ENCODE data around the gene DNAH10.

The DNAH10 gene

DNA sequence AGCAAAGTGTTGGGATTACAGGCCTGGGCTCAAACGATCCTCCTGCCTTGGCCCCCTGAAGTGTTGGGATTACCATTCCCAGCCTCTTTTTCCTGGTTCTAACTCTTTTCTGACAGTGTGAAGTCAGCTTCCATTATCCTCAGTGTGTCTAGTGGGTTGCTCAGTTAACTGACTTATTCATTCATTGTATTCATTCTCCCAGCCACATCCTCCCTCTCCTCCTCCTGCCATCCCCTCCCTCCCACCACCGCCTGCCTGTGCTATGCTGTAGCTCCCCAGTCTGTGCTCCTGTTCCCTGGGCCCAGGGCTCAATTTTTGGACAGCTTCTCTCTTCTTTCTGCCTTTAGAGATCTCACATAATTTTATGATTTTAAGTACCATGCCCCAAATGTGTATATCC, 30.5 kb upstream of the DNAH10 start:
- no peak for DNase-seq (ENCODE audit: low read depth)
- H3K4me3 ChIP-seq (ENCODE audit: low read depth, low read length), result no peak overlapping the region
- TF ChIP-seq, protein P1, sequence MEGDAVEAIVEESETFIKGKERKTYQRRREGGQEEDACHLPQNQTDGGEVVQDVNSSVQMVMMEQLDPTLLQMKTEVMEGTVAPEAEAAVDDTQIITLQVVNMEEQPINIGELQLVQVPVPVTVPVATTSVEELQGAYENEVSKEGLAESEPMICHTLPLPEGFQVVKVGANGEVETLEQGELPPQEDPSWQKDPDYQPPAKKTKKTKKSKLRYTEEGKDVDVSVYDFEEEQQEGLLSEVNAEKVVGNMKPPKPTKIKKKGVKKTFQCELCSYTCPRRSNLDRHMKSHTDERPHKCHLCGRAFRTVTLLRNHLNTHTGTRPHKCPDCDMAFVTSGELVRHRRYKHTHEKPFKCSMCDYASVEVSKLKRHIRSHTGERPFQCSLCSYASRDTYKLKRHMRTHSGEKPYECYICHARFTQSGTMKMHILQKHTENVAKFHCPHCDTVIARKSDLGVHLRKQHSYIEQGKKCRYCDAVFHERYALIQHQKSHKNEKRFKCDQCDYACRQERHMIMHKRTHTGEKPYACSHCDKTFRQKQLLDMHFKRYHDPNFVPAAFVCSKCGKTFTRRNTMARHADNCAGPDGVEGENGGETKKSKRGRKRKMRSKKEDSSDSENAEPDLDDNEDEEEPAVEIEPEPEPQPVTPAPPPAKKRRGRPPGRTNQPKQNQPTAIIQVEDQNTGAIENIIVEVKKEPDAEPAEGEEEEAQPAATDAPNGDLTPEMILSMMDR (IDR thresholded peaks at IDR 0.05; ENCODE audit: low read depth, low read length, missing control alignments), result no peak

DNA sequence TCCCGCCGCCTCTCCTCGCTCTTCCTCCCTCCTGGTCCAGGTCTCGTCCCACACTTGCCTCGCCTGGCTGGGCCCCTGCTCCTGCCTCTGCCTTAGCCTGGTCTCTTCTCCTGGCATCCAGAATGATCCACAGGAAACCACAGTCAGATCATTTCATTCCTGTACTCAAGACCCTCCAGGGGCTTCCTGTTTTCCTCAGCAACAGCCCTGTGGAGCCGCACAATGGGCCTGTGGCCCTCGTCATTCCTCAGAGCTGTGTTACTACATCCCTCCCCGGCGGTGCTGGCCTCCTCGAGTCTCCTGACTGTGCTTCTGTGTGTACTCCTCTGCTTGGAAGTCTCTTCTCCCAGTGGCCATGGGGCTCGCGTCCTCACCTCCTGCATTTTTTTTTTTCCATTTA, 29.9 kb upstream of the DNAH10 start:
- H3K4me3 ChIP-seq (ENCODE audit: low read depth, low read length), result no peak overlapping the region
- TF ChIP-seq, protein P1 (IDR thresholded peaks at IDR 0.05; ENCODE audit: low read depth, low read length, missing control alignments), result no peak

DNA sequence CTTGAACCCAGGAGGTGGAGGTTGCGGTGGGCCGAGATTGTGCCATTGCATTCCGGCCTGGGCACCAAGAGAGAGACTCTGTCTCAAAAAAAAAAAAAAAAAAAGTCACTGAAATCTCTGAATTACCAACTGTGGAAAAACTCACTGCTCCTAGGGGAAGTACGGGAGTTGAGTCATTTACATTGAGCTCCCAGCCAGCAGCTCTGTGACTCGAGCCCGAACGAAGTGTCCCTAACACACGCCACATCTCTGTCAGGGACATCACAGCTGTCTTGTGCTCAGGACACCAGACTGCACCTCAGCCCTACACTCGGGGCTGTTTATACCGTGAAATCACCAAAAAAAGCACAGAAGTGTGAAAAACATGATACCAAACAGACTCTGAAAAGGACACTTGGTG, 28.9 kb upstream of the DNAH10 start:
- TF ChIP-seq, protein P1 (IDR thresholded peaks at IDR 0.05; ENCODE audit: low read depth, low read length, missing control alignments), result no peak
- DNase-seq (ENCODE audit: low read depth), result no peak
- no peak overlapping the region for H3K4me3 ChIP-seq (ENCODE audit: low read depth, low read length)

More for the DNA sequence above, 29.9 kb upstream of the DNAH10 start:
- no peak for DNase-seq (ENCODE audit: low read depth)

DNA sequence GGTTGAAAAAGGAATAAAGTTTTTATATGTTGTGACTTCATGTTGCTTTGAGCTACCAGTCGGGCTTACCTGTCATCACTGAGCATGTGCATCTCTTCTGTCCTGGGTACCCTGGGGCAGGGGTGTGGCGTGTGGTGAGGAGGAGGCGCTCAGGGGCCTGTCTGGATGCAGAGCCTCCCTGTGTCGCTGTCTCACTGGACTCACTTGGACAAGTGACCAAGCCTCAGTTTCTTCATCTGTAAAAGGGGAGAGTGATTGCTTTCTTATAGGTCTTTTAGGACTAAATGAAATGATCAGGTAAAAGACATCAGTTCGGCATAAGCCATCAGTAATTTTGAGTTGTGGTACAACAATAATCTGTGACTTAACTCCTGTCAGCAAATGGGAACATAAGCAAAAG, 27.8 kb upstream of the DNAH10 start:
- H3K4me3 ChIP-seq (ENCODE audit: low read depth, low read length), result no peak overlapping the region
- TF ChIP-seq, protein P1 (IDR thresholded peaks at IDR 0.05; ENCODE audit: low read depth, low read length, missing control alignments), result no peak
- no peak for DNase-seq (ENCODE audit: low read depth)

DNA sequence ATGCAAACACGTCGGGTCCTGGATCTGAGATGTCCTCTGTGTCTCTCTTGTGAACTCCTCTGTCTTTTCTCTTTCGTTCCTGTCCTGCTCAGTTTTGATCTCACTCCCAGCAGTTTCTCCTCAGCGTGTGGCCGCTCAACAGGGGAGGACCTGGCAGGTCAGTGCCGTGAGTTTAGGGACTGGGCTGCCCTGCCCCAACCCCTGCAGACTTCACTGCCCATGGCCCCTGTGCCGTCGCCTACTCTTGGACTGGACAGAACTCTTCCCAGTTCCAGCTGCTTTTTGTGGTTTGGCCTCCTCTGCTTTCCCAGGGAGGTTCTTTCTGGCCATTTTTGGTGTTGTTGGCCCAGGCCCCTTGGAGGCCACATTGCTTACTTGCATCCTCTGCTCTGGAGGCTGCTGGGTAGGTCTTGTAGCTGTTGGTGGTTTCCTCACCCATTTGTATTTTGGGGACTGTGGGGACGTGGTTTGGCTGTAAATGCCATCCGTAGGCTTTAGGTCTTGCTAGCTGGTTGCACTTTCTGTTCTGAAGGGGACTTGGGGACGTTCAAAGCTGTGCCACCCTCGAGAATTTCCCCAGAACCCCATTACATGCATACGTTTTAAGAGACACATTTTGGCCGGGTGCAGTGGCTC, 20.0 kb upstream of the DNAH10 start:
- TF ChIP-seq, protein P1 (IDR thresholded peaks at IDR 0.05; ENCODE audit: low read depth, low read length, missing control alignments), result no peak

DNA sequence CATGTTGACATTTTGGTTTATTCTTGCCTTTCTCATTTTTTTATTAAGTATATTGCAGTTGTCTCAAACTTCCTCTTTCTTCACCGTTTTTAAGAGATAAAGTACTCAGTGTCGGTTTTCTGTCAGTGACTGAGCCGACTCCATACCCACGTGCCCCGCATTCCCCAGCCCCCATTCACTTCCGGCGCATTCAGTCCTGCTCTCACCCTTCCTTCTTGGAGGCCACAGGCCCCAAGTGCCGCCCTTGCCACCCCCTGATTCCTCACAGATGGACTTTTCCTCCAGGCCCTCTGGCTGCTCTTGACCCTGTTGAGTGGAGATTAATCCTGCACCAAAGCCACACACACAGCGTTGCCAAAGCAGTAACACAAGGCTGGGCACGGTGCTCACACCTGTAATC, 19.1 kb upstream of the DNAH10 start:
- no peak for DNase-seq (ENCODE audit: low read depth)
- TF ChIP-seq, protein P1 (IDR thresholded peaks at IDR 0.05; ENCODE audit: low read depth, low read length, missing control alignments), result no peak
- no peak overlapping the region for H3K4me3 ChIP-seq (ENCODE audit: low read depth, low read length)

More for the DNA sequence above, 20.0 kb upstream of the DNAH10 start:
- DNase-seq (ENCODE audit: low read depth), result no peak
- H3K4me3 ChIP-seq (ENCODE audit: low read depth, low read length), result no peak overlapping the region

DNA sequence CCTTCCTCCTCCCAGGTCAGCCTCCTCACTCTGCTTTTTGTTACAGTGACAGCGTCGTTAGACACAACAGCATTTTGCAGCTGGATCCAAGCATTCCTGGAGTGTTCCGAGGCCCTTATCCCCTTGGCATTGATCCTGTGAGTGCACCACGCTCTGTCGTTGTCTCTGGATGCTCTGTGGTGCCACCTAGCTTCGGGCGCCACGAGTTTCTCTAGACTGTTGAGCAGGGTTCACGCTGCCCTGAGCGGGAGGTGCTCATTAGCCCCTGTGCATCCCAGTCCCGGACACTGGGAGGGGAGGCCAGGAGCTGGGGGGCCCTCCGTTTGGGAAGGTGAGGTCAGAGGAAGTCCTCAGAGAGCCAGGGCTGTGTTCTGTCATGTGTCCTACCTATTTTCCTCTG, 17.3 kb upstream of the DNAH10 start:
- no peak for DNase-seq (ENCODE audit: low read depth)
- H3K4me3 ChIP-seq (ENCODE audit: low read depth, low read length), result no peak overlapping the region
- TF ChIP-seq, protein P1 (IDR thresholded peaks at IDR 0.05; ENCODE audit: low read depth, low read length, missing control alignments), result no peak

Measured in GM12864 (cell line).